NCI-H1694 (cell line): Measurements from ENCODE around the gene SLC2A9.

Experiments used
- DNase-seq: peaks from one replicate; lab custom pipeline; 2025; lab: John Stamatoyannopoulos, UW

The SLC2A9 gene

GRCh38 chr4:10019521-10020051 lies 1.7 kb downstream of the SLC2A9 start:
- DNase-seq = no peak

DNA sequence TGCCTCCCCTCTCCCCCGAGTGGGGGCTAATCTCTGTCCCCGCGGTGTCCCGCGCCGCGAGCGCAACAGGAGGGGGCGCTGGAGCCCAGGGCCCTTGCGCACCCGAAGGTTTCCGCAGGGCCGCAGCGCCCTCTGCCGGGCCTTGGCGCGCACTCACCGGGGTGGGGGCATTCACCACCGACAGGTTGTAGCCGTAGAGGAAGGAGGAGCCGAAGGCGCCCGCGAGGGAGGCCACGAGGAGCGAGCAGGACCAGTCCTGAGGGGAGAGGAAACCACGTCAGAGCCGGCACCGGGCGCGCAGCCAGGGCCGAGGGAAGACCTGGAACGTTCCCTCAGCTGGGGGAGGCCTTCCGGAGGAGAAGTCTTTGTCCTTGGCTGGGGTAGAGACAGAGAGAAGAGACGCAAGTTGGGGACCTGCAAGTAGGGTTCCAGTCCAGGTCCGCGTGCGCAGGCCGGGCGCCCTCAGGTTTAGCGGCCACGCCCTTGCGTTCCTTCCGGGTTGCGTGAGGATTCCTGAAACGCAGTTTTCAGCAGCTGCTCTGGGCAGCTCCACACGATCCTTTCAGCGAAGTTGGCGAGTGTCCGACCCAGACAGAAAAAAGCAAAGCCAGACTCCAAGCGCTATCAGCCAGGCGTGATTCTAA lies 2.4 kb downstream of the SLC2A9 start:
- DNase-seq = no peak

- DNase-seq = no peak
Measured at GRCh38 chr4:10017037-10017893, 4.0 kb downstream of the SLC2A9 start.

- no peak for DNase-seq
Measured at GRCh38 chr4:10016169-10016568, 5.1 kb downstream of the SLC2A9 start.

DNA sequence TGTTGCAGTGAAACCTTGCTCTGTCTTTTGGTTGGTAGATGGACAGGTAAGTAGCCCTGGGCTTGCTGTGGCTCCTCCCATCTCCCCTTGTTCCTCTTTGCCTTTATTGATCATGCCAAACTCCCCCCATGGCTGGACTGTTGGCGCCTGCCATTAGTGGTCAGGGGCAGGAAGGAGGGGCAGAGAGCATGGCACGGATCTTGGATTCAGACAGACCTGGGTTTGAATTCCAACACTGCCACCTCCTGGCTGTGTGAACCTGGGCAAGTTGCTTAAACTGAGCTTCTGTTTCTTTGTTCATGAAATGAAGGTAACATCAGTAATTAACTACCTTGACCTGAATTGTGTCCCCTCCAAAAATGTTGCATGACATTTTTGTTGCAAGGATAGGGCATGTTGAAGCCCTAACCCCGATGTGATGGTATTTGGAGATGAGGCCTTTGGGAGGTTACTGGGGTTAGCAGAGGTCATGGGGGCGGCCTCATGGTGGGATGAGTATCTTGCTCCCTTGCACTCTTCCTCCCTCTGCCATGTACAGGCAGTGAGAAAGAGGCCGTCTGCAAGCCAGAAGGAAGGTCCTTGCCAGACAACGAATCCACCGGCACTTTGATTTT lies 6.0 kb downstream of the SLC2A9 start:
- DNase-seq = peak; percentile 34

DNA sequence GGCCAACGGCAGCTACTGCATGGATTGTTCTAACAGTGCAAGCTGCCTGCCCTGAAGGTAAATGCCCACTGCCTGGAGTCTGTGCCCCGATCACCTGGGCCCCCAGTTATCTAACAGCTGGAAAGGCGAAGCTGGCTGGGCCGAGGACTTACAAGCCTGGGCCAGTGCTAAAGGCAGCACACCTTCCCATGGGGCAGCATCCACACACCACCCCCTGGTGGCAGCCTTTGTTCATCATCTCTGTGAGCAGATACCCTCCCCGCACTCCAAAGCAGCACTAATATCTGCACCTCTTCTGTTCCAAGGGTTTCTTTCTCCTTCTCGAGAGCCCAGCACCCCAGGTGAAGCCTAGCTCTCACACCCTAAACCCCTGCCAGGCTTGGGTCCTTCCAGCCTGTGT lies 7.6 kb downstream of the SLC2A9 start:
- DNase-seq = peak; percentile 41

DNA sequence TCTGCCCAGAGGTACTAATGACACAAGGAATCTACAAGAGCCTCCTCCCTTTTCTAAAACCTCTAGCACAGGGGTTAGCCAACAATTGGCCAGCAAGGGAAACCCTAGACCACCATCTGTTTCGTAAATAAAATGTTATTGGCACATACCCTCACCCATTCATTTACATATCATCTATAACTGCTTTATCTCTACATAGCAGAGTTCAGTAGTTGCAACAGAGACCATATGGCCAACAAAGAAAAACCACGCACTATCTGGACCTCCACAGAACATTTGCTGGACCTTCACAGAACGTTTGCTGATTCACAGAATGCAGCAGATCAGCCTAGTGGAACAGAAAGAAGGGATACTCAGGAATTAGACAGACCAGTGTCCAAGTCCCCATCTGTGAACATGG lies 9.4 kb downstream of the SLC2A9 start:
- DNase-seq = no peak

DNA sequence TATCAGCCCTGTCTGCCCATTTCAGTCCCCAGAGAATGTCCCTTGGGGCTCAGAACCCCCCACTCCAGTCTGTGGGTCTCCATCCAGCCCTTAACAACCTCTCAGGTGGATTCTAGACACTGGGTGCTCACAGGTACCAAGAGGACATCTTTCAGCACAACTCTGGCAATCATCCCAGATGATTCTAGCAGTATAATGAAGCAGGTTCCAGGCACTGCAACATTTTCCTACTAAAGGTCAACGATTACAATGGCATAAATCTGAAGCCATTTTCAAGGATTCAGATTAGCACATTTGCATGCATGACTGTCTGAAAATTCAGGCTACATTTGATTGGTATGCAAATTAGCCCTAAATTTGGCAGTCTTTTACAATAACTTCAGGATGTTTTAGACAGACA lies 10.0 kb downstream of the SLC2A9 start:
- no peak for DNase-seq

DNA sequence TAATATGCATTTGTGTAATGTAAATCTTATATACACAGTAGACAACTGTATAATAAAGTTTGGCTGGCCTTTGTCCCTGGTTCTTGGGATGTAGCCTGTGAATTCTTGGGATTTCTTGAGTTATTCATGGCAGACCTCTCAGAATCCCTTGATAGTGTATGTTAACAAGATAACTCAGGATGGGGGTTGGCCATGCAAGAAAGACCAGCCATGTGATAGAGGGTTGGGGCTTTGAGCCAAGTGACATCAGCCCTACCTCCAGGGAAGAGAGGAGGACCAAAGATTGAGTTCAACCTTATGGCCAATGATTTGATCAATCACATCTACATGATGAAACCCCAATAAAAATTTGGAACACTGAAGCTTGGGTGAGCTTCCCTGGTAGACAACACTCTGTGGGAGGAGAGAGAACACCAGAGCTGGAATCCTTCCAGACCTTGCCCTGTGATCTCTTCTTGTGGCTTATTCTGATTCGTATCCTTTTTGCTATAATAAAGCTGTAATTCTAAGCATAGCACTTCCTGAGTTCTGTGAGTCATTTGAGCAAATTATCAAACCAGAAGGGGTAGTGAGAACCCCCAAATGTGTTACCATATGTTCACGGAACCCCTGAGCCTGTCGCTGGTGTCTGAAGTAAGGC lies 11.3 kb downstream of the SLC2A9 start:
- DNase-seq = no peak

DNA sequence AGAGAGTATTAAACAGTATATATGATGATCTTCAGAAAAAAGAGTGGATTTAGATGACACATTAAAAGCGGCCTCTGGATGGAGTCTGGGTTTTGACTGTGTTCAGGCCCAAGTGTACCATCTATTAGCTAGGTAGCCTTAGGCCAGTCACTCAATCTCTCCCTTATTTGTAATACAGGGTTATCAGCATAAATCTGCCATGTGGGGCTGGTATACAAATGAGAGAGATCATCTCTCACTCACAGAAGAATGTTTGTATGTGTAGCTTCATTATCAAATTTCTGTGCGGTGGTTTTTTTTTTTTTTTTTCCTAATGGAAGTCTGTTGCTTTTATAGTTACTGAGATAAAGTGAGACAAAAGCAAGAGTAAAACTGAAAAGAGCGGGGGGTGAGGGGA lies 12.7 kb downstream of the SLC2A9 start:
- no peak for DNase-seq

GRCh38 chr4:10007793-10008608 lies 13.3 kb downstream of the SLC2A9 start:
- DNase-seq = no peak

DNA sequence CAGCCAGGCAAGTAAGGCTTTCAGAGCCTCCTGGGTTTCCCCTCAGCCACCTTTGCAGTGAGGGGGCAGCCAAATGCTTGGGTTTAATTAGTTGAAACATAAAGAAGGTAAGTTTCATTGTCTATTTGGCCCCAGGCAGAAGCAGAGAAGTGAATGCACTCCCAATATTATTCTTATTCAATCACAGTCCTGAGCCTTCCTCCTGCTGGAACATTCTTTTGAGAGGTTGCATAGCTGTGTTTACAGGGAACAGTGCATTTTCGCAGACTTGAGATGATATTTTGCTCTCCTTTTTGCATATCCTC lies 13.9 kb downstream of the SLC2A9 start:
- DNase-seq = no peak

- no peak for DNase-seq
Measured at GRCh38 chr4:10006601-10007435, 14.5 kb downstream of the SLC2A9 start.

GRCh38 chr4:10006231-10006600 lies 15.1 kb downstream of the SLC2A9 start:
- no peak for DNase-seq

DNA sequence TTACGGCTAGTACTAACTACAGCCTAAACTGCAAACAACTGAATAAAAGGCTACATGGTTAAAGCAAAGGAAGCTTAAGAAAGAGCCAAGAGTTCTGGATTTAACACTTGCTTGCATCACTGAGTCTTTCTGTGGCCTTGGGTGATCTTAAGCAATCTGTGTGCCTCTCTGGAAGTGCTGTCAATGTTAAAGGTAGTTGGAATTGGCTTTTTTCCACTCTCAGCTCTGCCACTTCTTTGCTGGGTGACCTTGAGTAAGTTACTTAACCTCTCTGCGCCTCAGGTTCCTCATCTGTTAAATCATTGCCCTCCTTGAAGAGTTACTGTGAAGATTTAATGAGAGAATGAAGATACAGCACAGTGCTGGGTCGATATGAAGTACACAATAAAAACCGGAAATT lies 15.7 kb downstream of the SLC2A9 start:
- no peak for DNase-seq

- no peak for DNase-seq
Measured at GRCh38 chr4:10003666-10004065, 17.6 kb downstream of the SLC2A9 start.

DNA sequence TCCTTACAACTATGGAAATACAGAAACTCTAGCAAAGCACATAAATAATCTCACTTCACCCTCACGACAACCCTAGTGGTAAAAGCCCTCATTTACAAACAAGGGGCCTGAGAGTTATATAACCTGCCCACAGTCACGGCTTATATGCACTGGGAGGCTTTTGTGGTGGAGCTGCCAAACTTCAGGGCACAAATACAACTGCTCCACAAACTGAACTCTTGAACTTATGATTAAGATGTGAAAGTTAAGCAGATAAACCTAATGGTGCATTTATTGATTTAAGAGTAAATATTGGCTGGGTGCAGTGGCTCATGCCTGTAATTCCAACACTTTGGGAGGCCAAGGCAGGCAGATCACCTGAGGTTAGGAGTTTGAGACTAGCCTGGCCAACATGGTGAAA lies 19.0 kb downstream of the SLC2A9 start:
- DNase-seq = no peak

- no peak for DNase-seq
Measured at GRCh38 chr4:10001757-10002156, 19.5 kb downstream of the SLC2A9 start.

DNA sequence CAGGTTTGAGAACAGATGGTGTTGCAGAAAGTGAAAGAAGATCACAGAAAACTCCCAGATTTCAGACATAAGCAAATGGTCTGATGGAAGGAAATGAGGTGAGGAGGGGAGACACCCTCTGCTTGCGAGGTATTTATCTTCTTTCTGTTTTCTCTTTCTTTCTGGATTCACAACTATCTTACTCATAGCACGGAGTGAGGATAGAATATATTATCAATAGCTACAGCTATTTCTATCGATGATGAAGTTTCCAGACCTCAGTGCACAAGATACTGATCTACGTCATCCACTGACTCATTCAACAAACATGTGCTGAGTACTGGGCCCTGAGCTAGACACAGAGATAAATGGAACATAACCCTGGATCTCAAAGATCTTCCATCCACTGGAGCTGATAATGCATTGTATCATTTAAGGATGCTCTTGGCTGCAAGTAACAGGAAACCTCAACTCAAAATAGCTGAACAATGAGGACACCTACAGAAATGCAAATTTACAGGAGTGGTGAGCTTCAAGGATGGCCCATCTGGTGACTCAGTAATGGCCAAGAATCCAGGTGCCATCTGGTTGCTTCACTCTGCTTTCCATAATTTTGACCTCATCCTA lies 21.2 kb downstream of the SLC2A9 start:
- DNase-seq = no peak

DNA sequence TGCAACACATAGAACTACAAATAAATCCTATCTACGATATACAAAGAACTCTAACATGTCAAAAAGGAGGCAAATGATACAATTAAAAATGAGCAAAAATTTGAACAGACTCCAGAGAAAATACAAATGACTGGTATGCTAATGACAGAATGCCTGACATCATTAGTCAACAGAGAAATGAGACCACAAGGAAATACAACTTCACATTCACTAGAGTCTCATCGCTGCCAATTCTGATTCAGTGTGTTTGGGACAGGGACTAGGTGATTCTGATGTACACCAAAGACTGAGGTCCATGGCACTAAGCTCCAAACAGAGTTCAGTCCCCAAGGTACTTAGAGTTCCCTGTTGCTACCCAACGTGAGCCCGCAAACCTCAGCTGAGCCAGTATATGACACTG lies 23.4 kb downstream of the SLC2A9 start:
- no peak for DNase-seq
